HepG2 (cell line): Measurements from ENCODE around the gene PRRT2. TPM values are rescaled to one million over a fixed set of nuclear protein-coding genes. Genes with fewer than 3 reads are reported as not detected.
A peak's percentile ranks its signal among the peaks of the same experiment; 100 is the strongest.

Source experiments
- AHDC1 ChIP-seq: sonication (generic); formaldehyde crosslinking; IDR thresholded peaks from 2 replicates; pipeline ENCODE4 v1.5.1; 2020; ENCODE audit warnings: mild to moderate bottlenecking, missing genetic modification reagents, borderline replicate concordance
- ATAD3A ChIP-seq: sonication (generic); formaldehyde crosslinking; IDR thresholded peaks from 2 replicates; pipeline ENCODE4 v1.4.0; 2020; ENCODE audit warnings: missing genetic modification reagents
- KLF12 ChIP-seq: sonication (generic); formaldehyde crosslinking; IDR thresholded peaks from 2 replicates; pipeline ENCODE4 v1.4.0; 2020; ENCODE audit warnings: missing genetic modification reagents, borderline replicate concordance
- RCOR2 ChIP-seq: IDR thresholded peaks from 2 replicates; pipeline ENCODE4 v1.6.1; 2016; ENCODE audit warnings: missing biosample characterization, missing genetic modification reagents
- REL ChIP-seq: sonication (generic); formaldehyde crosslinking; conservative IDR thresholded peaks from 2 replicates; pipeline ENCODE4 v1.8.0; 2022; ENCODE audit warnings: mild to moderate bottlenecking, missing genetic modification reagents, moderate library complexity
- SNRNP70 ChIP-seq: fragments of 200-400 bp; formaldehyde crosslinking; IDR thresholded peaks from 2 replicates; pipeline ENCODE4 v1.6.1; 2017; ENCODE audit warnings: mild to moderate bottlenecking, low read depth, low read length, moderate library complexity
- SP1 ChIP-seq, 2 experiments: fragments of 450-650 bp in 1 of 2; sonication (generic) in 1 of 2; formaldehyde crosslinking in 1 of 2; IDR thresholded peaks; 2 replicates each; pipeline versions ENCODE4 v1.4.0 to v1.6.1; 2016 to 2020; ENCODE audit warnings: missing genetic modification reagents in 1 of 2
- TCF7 ChIP-seq: sonication (generic); IDR thresholded peaks from 2 replicates; pipeline ENCODE4 v1.6.1; 2016; ENCODE audit warnings: antibody characterized with exemption, low read depth
- ZBTB40 ChIP-seq, 2 experiments: fragments of 450-650 bp in 1 of 2; sonication (generic) in 1 of 2; formaldehyde crosslinking in 1 of 2; IDR thresholded peaks; 2 replicates each; pipeline versions ENCODE4 v1.6.1 to v1.8.0; 2016 to 2022; ENCODE audit warnings: antibody characterized with exemption in 1 of 2, mild to moderate bottlenecking in 1 of 2, missing genetic modification reagents in 1 of 2
- ZKSCAN5 ChIP-seq: sonication (generic); formaldehyde crosslinking; IDR thresholded peaks from 2 replicates; pipeline ENCODE4 v1.5.1; 2020; ENCODE audit warnings: mild to moderate bottlenecking, missing genetic modification reagents
- ZNF20 ChIP-seq: sonication (generic); formaldehyde crosslinking; IDR thresholded peaks from 2 replicates; pipeline ENCODE4 v1.4.0; 2020; ENCODE audit warnings: mild to moderate bottlenecking, moderate library complexity, missing genetic modification reagents
- ZNF484 ChIP-seq: sonication (generic); formaldehyde crosslinking; IDR thresholded peaks from 2 replicates; pipeline ENCODE4 v1.5.1; 2020; ENCODE audit warnings: mild to moderate bottlenecking, low read depth, missing genetic modification reagents, borderline replicate concordance
- ZNF660 ChIP-seq: sonication (generic); formaldehyde crosslinking; IDR thresholded peaks from 2 replicates; pipeline ENCODE4 v1.5.1; 2020; ENCODE audit warnings: mild to moderate bottlenecking, low read depth, missing genetic modification reagents, borderline replicate concordance
- ZNF773 ChIP-seq: sonication (generic); formaldehyde crosslinking; IDR thresholded peaks from 2 replicates; pipeline ENCODE4 v1.4.0; 2020; ENCODE audit warnings: missing genetic modification reagents, borderline replicate concordance
- polyA plus RNA-seq, 8 experiments: library from polyadenylated mRNA; depleted of rRNA in 3 of 8; stranded (reverse) in 7 of 8; unstranded in 1 of 8; fragments of >200 nt; fragmentation: Illumina TruSeq in 4 of 8; extraction: Trizol in 4 of 8; gene quantifications; 2 replicates each; pipeline versions ENCODE4 v1.2.1 to v1.2.3, GENCODE V29; 2011 to 2016; ENCODE audit warnings: low read depth in 4 of 8, missing spikeins in 1 of 8, mixed read lengths in 1 of 8; ENCODE audit not compliant: insufficient read depth in 1 of 8
- total RNA-seq, 5 experiments: library from RNA; depleted of rRNA; stranded (reverse); fragments of >200 nt; fragmentation: Illumina TruSeq; extraction: Trizol; gene quantifications; 2 replicates each; pipeline ENCODE4 v1.2.3, GENCODE V29; 2016; ENCODE audit warnings: low read depth in 1 of 5

The PRRT2 gene
- total and polyA plus RNA-seq, 2 of the 13 experiments (the other 11 are each of a cell fraction or from before 2014, with no cell fraction given), result 0.51 to 1.1 TPM

GRCh38 chr16:29811170-29811895 is 660 bp upstream of the PRRT2 start (continued):
- no peak for TF ChIP-seq ZBTB40 (IDR thresholded peaks at IDR 0.05)
- no peak; the same call in 1 of the 2 replicates for TF ChIP-seq ZBTB40 (CRISPR knock-in tag; IDR thresholded peaks at IDR 0.05)
- 0 out of 2 replicates have a peak, but pooled peaks have one; percentile 23 for TF ChIP-seq RCOR2
- no peak for TF ChIP-seq TCF7
- no peak for TF ChIP-seq SP1 (IDR thresholded peaks at IDR 0.05)
- peak; percentile 74 for TF ChIP-seq SP1 (CRISPR knock-in tag; IDR thresholded peaks at IDR 0.05)
- TF ChIP-seq SNRNP70, result no peak
- TF ChIP-seq AHDC1 (CRISPR knock-in tag), result 0 out of 2 replicates have a peak, but pooled peaks have one; percentile 36
- TF ChIP-seq ZKSCAN5, result no peak
- no peak for TF ChIP-seq REL
- no peak for TF ChIP-seq ZNF20 (CRISPR knock-in tag)
- 0 out of 2 replicates have a peak, but pooled peaks have one; percentile 60 for TF ChIP-seq ZNF773 (CRISPR knock-in tag)
- TF ChIP-seq ZNF484 (CRISPR knock-in tag), result no peak
- TF ChIP-seq ATAD3A, result no peak
- TF ChIP-seq KLF12 (CRISPR knock-in tag), result no peak; the same call in none of the 2 replicates
- TF ChIP-seq ZNF660 (CRISPR knock-in tag), result no peak
